NB4 (cell line): ENCODE measurements around the gene SYNDIG1.

Experiments used
- DNase-seq: peaks from one replicate; pipeline ENCODE4 v3.0.0; 2010; ENCODE audit warnings: low read depth
- H3K4me3 ChIP-seq: one replicate; pipeline ENCODE4 v1.5.1; 2011; ENCODE audit warnings: mild to moderate bottlenecking, low read depth, low read length, moderate library complexity
- CTCF ChIP-seq: IDR thresholded peaks from one replicate; pipeline ENCODE4 v1.5.1; 2012; ENCODE audit warnings: low read depth, low read length
- MAX ChIP-seq: IDR thresholded peaks from 2 replicates; pipeline ENCODE4 v1.6.1; 2011; ENCODE audit warnings: low read depth, low read length
- MYC ChIP-seq: IDR thresholded peaks from 2 replicates; pipeline ENCODE4 v1.6.1; 2011; ENCODE audit warnings: low read depth, low read length
- POLR2A ChIP-seq: IDR thresholded peaks from 2 replicates; pipeline ENCODE4 v1.6.1; 2011; ENCODE audit warnings: mild to moderate bottlenecking; ENCODE audit not compliant: insufficient read length; ENCODE audit errors: extremely low read depth

Gene SYNDIG1

GRCh38 chr20:24670981-24671380 lies 201.6 kb downstream of the SYNDIG1 start:
- no peak for DNase-seq
- TF ChIP-seq CTCF (no peak), POLR2A (no peak), MYC (no peak), MAX (no peak)
- H3K4me3 ChIP-seq = no peak overlapping the region

GRCh38 chr20:24672181-24672880 lies 202.9 kb downstream of the SYNDIG1 start:
- DNase-seq = no peak
- H3K4me3 ChIP-seq = no peak overlapping the region
- TF ChIP-seq POLR2A (no peak), MAX (no peak), MYC (no peak), CTCF (no peak)

- DNase-seq = no peak
- TF ChIP-seq MYC = no peak
- TF ChIP-seq CTCF = no peak
- no peak for TF ChIP-seq POLR2A
- TF ChIP-seq MAX = no peak
- no peak overlapping the region for H3K4me3 ChIP-seq
These were observed 203.7 kb downstream of the SYNDIG1 start for GRCh38 chr20:24672886-24673677.

GRCh38 chr20:24673678-24674570 lies 204.5 kb downstream of the SYNDIG1 start:
- TF ChIP-seq CTCF (no peak), MAX (no peak), POLR2A (no peak), MYC (no peak)
- no peak for DNase-seq
- H3K4me3 ChIP-seq = no peak overlapping the region

GRCh38 chr20:24674921-24675605 lies 205.6 kb downstream of the SYNDIG1 start:
- TF ChIP-seq MYC = no peak
- TF ChIP-seq CTCF = no peak
- no peak for TF ChIP-seq MAX
- TF ChIP-seq POLR2A = no peak
- no peak overlapping the region for H3K4me3 ChIP-seq

More at GRCh38 chr20:24674921-24675605, 205.6 kb downstream of the SYNDIG1 start:
- no peak for DNase-seq
